BJ (cell line): ENCODE measurements around the gene RNASEH2A. TPM values are rescaled to one million over a fixed set of nuclear protein-coding genes. Genes with fewer than 3 reads are reported as not detected.
A peak's percentile ranks its signal among the peaks of the same experiment; 100 is the strongest.

ENCODE experiments used
- CTCF ChIA-PET: fragments of 350-600 bp; formaldehyde crosslinking; extraction: SDS; loops from one replicate; lab custom pipeline; 2021; ENCODE audit warnings: antibody characterized with exemption, inconsistent platforms; lab: Yijun Ruan, JAX
- POLR2A ChIA-PET: fragments of 300-600 bp; sonication (Branson Sonifier 250); formaldehyde crosslinking; extraction: SDS; loops from one replicate; lab custom pipeline; 2021; ENCODE audit warnings: antibody characterized with exemption; lab: Charles Lee
- DNase-seq: peaks from one replicate; pipeline ENCODE4 v3.0.0-alpha.2; 2011; ENCODE audit warnings: low read depth
- H3K27me3 ChIP-seq: 2 replicates; pipeline ENCODE4 v1.6.0; 2011; ENCODE audit warnings: low read length; ENCODE audit not compliant: control insufficient read depth, insufficient read depth
- H3K36me3 ChIP-seq: 2 replicates; pipeline ENCODE4 v1.5.1; 2011; ENCODE audit warnings: low read length; ENCODE audit not compliant: control insufficient read depth, insufficient read depth
- H3K4me3 ChIP-seq: 2 replicates; pipeline ENCODE4 v1.5.1; 2011; ENCODE audit warnings: low read depth, mild to moderate bottlenecking, control low read depth, low read length
- CTCF ChIP-seq: IDR thresholded peaks from 2 replicates; pipeline ENCODE4 v1.5.1; 2011; ENCODE audit warnings: low read depth, mild to moderate bottlenecking, control low read depth, inconsistent platforms, low read length, moderate library complexity; ENCODE audit not compliant: insufficient read depth
- polyA plus RNA-seq: library from polyadenylated mRNA; depleted of rRNA; stranded (reverse); fragments of >200 nt; gene quantifications from 2 replicates; pipeline ENCODE4 v1.2.3, GENCODE V29; 2011

The RNASEH2A gene
- polyA plus RNA-seq, 1 experiment: 30.3 TPM

- H3K36me3 ChIP-seq: no peaks in the 10 kb centered on the region
- TF ChIP-seq CTCF: peak; percentile 99
- ChIA-PET CTCF (interaction anchor here (0.9 to 28.6 kb wide), 11 partner anchors 11 to 186 kb away, joined by 3 to 874 read pairs (median 11); partner anchors contain the start of genes JUNB, PRDX2, RNASEH2A and RTBDN), POLR2A (interaction anchor here (1.4 to 2.8 kb wide), 2 partner anchors 11 to 15 kb away, joined by 4 to 16 read pairs; partner anchors contain the start of gene JUNB)
- DNase-seq: no peak
- peak overlapping the region; percentile 65 for H3K4me3 ChIP-seq
- H3K27me3 ChIP-seq: no peaks in the 10 kb centered on the region
Measured at GRCh38 chr19:12777217-12778016, 29.0 kb upstream of the RNASEH2A start.

- ChIA-PET POLR2A (interaction anchor here (0.6 to 2.8 kb wide), 3 partner anchors 10 to 113 kb away, joined by 3 to 16 read pairs (median 4); partner anchors contain the start of genes GCDH and JUNB), CTCF (interaction anchor here (1.0 to 28.6 kb wide), 10 partner anchors 10 to 186 kb away, joined by 3 to 874 read pairs (median 18); partner anchors contain the start of genes JUNB, PRDX2, RNASEH2A and RTBDN)
- TF ChIP-seq CTCF: no peak
- H3K27me3 ChIP-seq: no peaks in the 10 kb centered on the region
- DNase-seq: no peak
- H3K36me3 ChIP-seq: no peaks in the 10 kb centered on the region
- peak overlapping the region; percentile 65 for H3K4me3 ChIP-seq
Measured at GRCh38 chr19:12778017-12778904, 28.1 kb upstream of the RNASEH2A start.

GRCh38 chr19:12778905-12779161 lies 27.6 kb upstream of the RNASEH2A start:
- ChIA-PET CTCF (interaction anchor here (1.0 to 28.6 kb wide), 7 partner anchors 9 to 69 kb away, joined by 4 to 874 read pairs (median 28); partner anchors contain the start of genes JUNB, PRDX2, RNASEH2A and THSD8), POLR2A (interaction anchor here (0.6 to 2.8 kb wide), 3 partner anchors 9 to 112 kb away, joined by 3 to 16 read pairs (median 4); partner anchors contain the start of genes GCDH and JUNB)
- DNase-seq: no peak
- Histone ChIP-seq H3K4me3 (peak overlapping the region; percentile 65), H3K36me3 (no peaks in the 10 kb centered on the region), H3K27me3 (no peaks in the 10 kb centered on the region)
- TF ChIP-seq CTCF: no peak

- no peak for DNase-seq
- CTCF ChIA-PET: interaction anchor here (2.2 to 28.6 kb wide), 6 partner anchors 9 to 68 kb away, joined by 11 to 874 read pairs (median 30); partner anchors contain the start of genes JUNB, PRDX2, RNASEH2A and THSD8
- H3K4me3 ChIP-seq: peak overlapping the region; percentile 65
- no peak for TF ChIP-seq CTCF
- POLR2A ChIA-PET: interaction anchor here (0.6 to 2.8 kb wide), 3 partner anchors 9 to 112 kb away, joined by 3 to 16 read pairs (median 4); partner anchors contain the start of genes GCDH and JUNB
- no peaks in the 10 kb centered on the region for H3K27me3 ChIP-seq
- no peaks in the 10 kb centered on the region for H3K36me3 ChIP-seq
Measured at GRCh38 chr19:12779162-12779993, 27.0 kb upstream of the RNASEH2A start.
